K562 (cell line): ENCODE data around the gene STX7. TPM values are rescaled to one million over a fixed set of nuclear protein-coding genes. Genes with fewer than 3 reads are reported as not detected.

Source experiments
- ATAC-seq: fragments of 200-7000 bp; cut with Tn5 transposase; 3 replicates; pipeline ENCODE4 v1.9.1; 2020; ENCODE audit warnings: moderate library complexity
- BruUV-seq: library from RNA; stranded (reverse); fragments of 400-500 nt; replicated peaks from 2 replicates; lab custom pipeline; 2021; lab: Mats Ljungman, UMichigan
- CTCF ChIA-PET: fragments of 300-600 bp; formaldehyde crosslinking; extraction: SDS; loops from one replicate; lab custom pipeline; 2021; ENCODE audit warnings: low intra/inter-chr PET ratio; lab: Yijun Ruan, JAX
- POLR2A ChIA-PET: fragments of 300-600, 350-650 bp; sonication (Branson Sonifier 250); formaldehyde crosslinking; extraction: SDS; loops from one replicate; lab custom pipeline; 2021; ENCODE audit warnings: antibody characterized with exemption, inconsistent platforms; lab: Yijun Ruan, JAX
- DNase-seq, 4 experiments: peaks; one replicate each; pipeline versions ENCODE4 v3.0.0 to v3.0.0-alpha.2; 2011 to 2018; ENCODE audit warnings: low spot score in 3 of 4, mixed read lengths in 3 of 4; ENCODE audit errors: extremely low read depth in 1 of 4
- FAIRE-seq: peaks from 2 replicates; lab custom pipeline; 2011; peaks lifted over from hg19 to GRCh38; lab: Jason Lieb, UNC
- H2AFZ ChIP-seq: 2 replicates; pipeline ENCODE4 v1.6.0; 2011; ENCODE audit warnings: low read depth, low read length, control low read depth, inconsistent platforms
- H3K27ac ChIP-seq: fragments of 200-600 bp; 3 replicates; pipeline ENCODE4 v1.8.0; 2011; ENCODE audit warnings: low read depth, mild to moderate bottlenecking, control low read depth, inconsistent platforms, low read length, moderate library complexity, mixed read lengths; ENCODE audit errors: extremely low read depth
- H3K27me3 ChIP-seq, 2 experiments: fragments of 300-600 bp in 1 of 2; 2 replicates in 1 of 2; 3 replicates in 1 of 2; pipeline versions ENCODE4 v1.6.0 to v1.8.0; 2011; ENCODE audit warnings: inconsistent platforms in 2 of 2, low read length in 2 of 2, mild to moderate bottlenecking in 1 of 2, mixed read lengths in 1 of 2, moderate library complexity in 1 of 2; ENCODE audit not compliant: control insufficient read depth in 2 of 2, insufficient read depth in 2 of 2
- H3K36me3 ChIP-seq: fragments of 300-600 bp; 3 replicates; pipeline ENCODE4 v1.8.0; 2011; ENCODE audit warnings: mild to moderate bottlenecking, low read length, inconsistent platforms; ENCODE audit not compliant: control insufficient read depth, insufficient read depth
- H3K4me1 ChIP-seq, 2 experiments: fragments of 200-600 bp in 1 of 2; replicated peaks in 1 of 2; 2 replicates in 1 of 2; 3 replicates in 1 of 2; pipeline versions ENCODE4 v1.5.1 to v1.8.0; 2011; ENCODE audit warnings: inconsistent platforms in 2 of 2, low read length in 2 of 2, mild to moderate bottlenecking in 1 of 2, mixed read lengths in 1 of 2, moderate library complexity in 1 of 2; ENCODE audit not compliant: control insufficient read depth in 2 of 2, insufficient read depth in 2 of 2
- H3K4me2 ChIP-seq: 2 replicates; pipeline ENCODE4 v1.6.1; 2011; ENCODE audit warnings: low read length, control low read depth, inconsistent platforms, mixed read lengths; ENCODE audit not compliant: insufficient read depth
- H3K4me3 ChIP-seq: fragments of 200-600 bp; sonication (generic), shearing (Covaris generic); 2 replicates; pipeline ENCODE4 v1.5.1; 2016; ENCODE audit warnings: control low read depth, inconsistent platforms
- H3K79me2 ChIP-seq: fragments of 200-600 bp; 3 replicates; pipeline ENCODE4 v1.8.0; 2011; ENCODE audit warnings: low read length, inconsistent platforms; ENCODE audit not compliant: control insufficient read depth, insufficient read depth
- H3K9ac ChIP-seq, 2 experiments: 2 replicates each; pipeline versions ENCODE4 v1.6.0 to v1.6.1; 2011; ENCODE audit warnings: low read depth in 2 of 2, low read length in 2 of 2, control low read depth in 1 of 2, inconsistent platforms in 1 of 2, mild to moderate bottlenecking in 1 of 2, mixed read lengths in 1 of 2; ENCODE audit not compliant: insufficient read depth in 1 of 2
- H3K9me1 ChIP-seq: one replicate; pipeline ENCODE4 v1.6.0; 2011; ENCODE audit warnings: inconsistent platforms, mild to moderate bottlenecking, low read length, moderate library complexity; ENCODE audit not compliant: control insufficient read depth, insufficient read depth
- H3K9me3 ChIP-seq: replicated peaks from 2 replicates; pipeline ENCODE4 v1.5.1; 2011; ENCODE audit warnings: low read depth, low read length, inconsistent platforms; ENCODE audit not compliant: control insufficient read depth, insufficient read depth
- H4K20me1 ChIP-seq: replicated peaks from 2 replicates; pipeline ENCODE4 v1.6.1; 2011; ENCODE audit warnings: low read length, inconsistent platforms, mixed read lengths; ENCODE audit not compliant: control insufficient read depth, insufficient read depth
- ARID3B ChIP-seq: fragments of 250-450 bp; sonication (Bioruptor Pico); IDR thresholded peaks from 2 replicates; pipeline ENCODE4 v1.4.0; 2020; ENCODE audit warnings: borderline replicate concordance
- BRD9 ChIP-seq: fragments of 450-650 bp; IDR thresholded peaks from 2 replicates; pipeline ENCODE4 v1.6.1; 2018; ENCODE audit warnings: low read depth; ENCODE audit not compliant: partially characterized antibody
- E2F5 ChIP-seq: sonication (generic); formaldehyde crosslinking; IDR thresholded peaks from 2 replicates; pipeline ENCODE4 v1.8.0; 2022; ENCODE audit warnings: mild to moderate bottlenecking, missing genetic modification reagents
- ELF2 ChIP-seq: fragments of 250-450 bp; sonication (Bioruptor Pico); IDR thresholded peaks from 2 replicates; pipeline ENCODE4 v1.5.0; 2021; ENCODE audit warnings: mild to moderate bottlenecking
- GABPB2 ChIP-seq: fragments of 250-450 bp; sonication (Bioruptor Pico); conservative IDR thresholded peaks from 2 replicates; pipeline ENCODE4 v1.5.1; 2021; ENCODE audit warnings: mild to moderate bottlenecking
- KDM5B ChIP-seq: fragments of 200-600 bp; sonication (generic); IDR thresholded peaks from 2 replicates; pipeline ENCODE4 v1.6.1; 2012; ENCODE audit warnings: low read depth, mild to moderate bottlenecking, moderate library complexity, low read length, control low read depth, inconsistent platforms; ENCODE audit not compliant: insufficient replicate concordance
- MEIS2 ChIP-seq: fragments of 450-650 bp; IDR thresholded peaks from 2 replicates; pipeline ENCODE4 v1.6.1; 2014; ENCODE audit warnings: mild to moderate bottlenecking; ENCODE audit not compliant: partially characterized antibody
- PHF20 ChIP-seq: fragments of 450-650 bp; IDR thresholded peaks from 2 replicates; pipeline ENCODE4 v1.6.1; 2018; ENCODE audit not compliant: partially characterized antibody
- SIX5 ChIP-seq, 2 experiments: IDR thresholded peaks; 2 replicates each; pipeline ENCODE4 v1.6.1; 2011; ENCODE audit warnings: low read length in 2 of 2, borderline replicate concordance in 1 of 2, low read depth in 1 of 2, mild to moderate bottlenecking in 1 of 2, moderate library complexity in 1 of 2; ENCODE audit not compliant: insufficient read depth in 1 of 2
- SMAD2 ChIP-seq: fragments of 150-350 bp; IDR thresholded peaks from 2 replicates; pipeline ENCODE4 v1.6.1; 2014; ENCODE audit warnings: low read depth, mild to moderate bottlenecking, low read length
- SREBF1 ChIP-seq: fragments of 150-350 bp; IDR thresholded peaks from 2 replicates; pipeline ENCODE4 v1.6.1; 2014; ENCODE audit warnings: antibody characterized with exemption, low read depth, low read length, borderline replicate concordance
- SUPT5H ChIP-seq: fragments of 450-650 bp; IDR thresholded peaks from 2 replicates; pipeline ENCODE4 v1.6.1; 2016
- TARDBP ChIP-seq: fragments of 450-650 bp; IDR thresholded peaks from 2 replicates; pipeline ENCODE4 v1.6.1; 2016
- U2AF1 ChIP-seq: fragments of 200-400 bp; formaldehyde crosslinking; optimal IDR thresholded peaks from 2 replicates; pipeline ENCODE3; 2017; ENCODE audit warnings: mild to moderate bottlenecking, low read depth, low read length, moderate library complexity
- ZNF57 ChIP-seq: fragments of 450-650 bp; formaldehyde crosslinking; IDR thresholded peaks from 2 replicates; pipeline ENCODE4 v1.4.0; 2020; ENCODE audit warnings: mild to moderate bottlenecking, moderate library complexity
- ZNF668 ChIP-seq: fragments of 250-450 bp; sonication (Bioruptor Pico); IDR thresholded peaks from 2 replicates; pipeline ENCODE4 v1.8.0; 2022; ENCODE audit warnings: mild to moderate bottlenecking, inconsistent platforms
- ZNF76 ChIP-seq: fragments of 250-450 bp; sonication (Bioruptor Pico); IDR thresholded peaks from 2 replicates; pipeline ENCODE4 v1.4.0; 2020; ENCODE audit warnings: mild to moderate bottlenecking, moderate library complexity, borderline replicate concordance
- WGBS: fragments of 100-300 bp; shearing (Covaris generic); methylation state at CpG from one replicate; pipeline ENCODE4 v1.1.6; 2016; ENCODE audit warnings: low coverage, mixed read lengths; ENCODE audit not compliant: insufficient coverage; ENCODE audit errors: missing lambda C conversion rate; 5-methylcytosine and 5-hydroxymethylcytosine counted together
- in situ Hi-C: fragments of 300-500 bp; cut with MboI; formaldehyde crosslinking; loops from 4 replicates; pipeline ENCODE4 v1.15.0; 2018; ENCODE audit warnings: inconsistent platforms, mixed read lengths
- intact Hi-C: fragments of 100-400 bp; cut with micrococcal nuclease; formaldehyde crosslinking; loops from 2 replicates; pipeline ENCODE4 v1.14.2; 2022
- polyA plus RNA-seq, 8 experiments: library from polyadenylated mRNA; depleted of rRNA in 4 of 8; stranded (reverse) in 5 of 8; unstranded in 3 of 8; fragments of >200 nt; fragmentation: Nextera tagmentation in 2 of 8; fragmentation: Illumina TruSeq in 1 of 8; extraction: Ambion mirVana in 2 of 8; extraction: Trizol in 1 of 8; gene quantifications; 2 replicates each; pipeline versions ENCODE4 v1.2.1 to v1.2.3, GENCODE V29; 2011 to 2014; ENCODE audit warnings: inconsistent platforms in 1 of 8, missing spikeins in 1 of 8
- total RNA-seq, 7 experiments: library from RNA; depleted of rRNA in 6 of 7; stranded (reverse); fragments of >200 nt in 6 of 7; fragmentation: Illumina TruSeq in 2 of 7; extraction: Trizol in 2 of 7; gene quantifications; 2 replicates each; pipeline versions ENCODE4 v1.2.1 to v1.2.3, GENCODE V29; 2011 to 2021; ENCODE audit warnings: low replicate concordance in 1 of 7

STX7 gene
- total and polyA plus RNA-seq, 9 of the 15 experiments (the other 6 are each of a cell fraction or from before 2014, with no cell fraction given) = 13.0 to 34.4 (median 25.3) TPM

- no peaks in the 10 kb centered on the region for H3K9me1 ChIP-seq
- H3K27me3 ChIP-seq = peaks cover 9 to 28% of the 10 kb centered on the region in 2 experiments; a peak in 4 of 5 replicates
- intact Hi-C loops = no loop called here
- no peak overlapping the region for H3K27ac ChIP-seq
- no peaks in the 10 kb centered on the region for H3K79me2 ChIP-seq
- CTCF ChIA-PET = no interaction called here
- ATAC-seq (no peak), DNase-seq (no peak), FAIRE-seq (no peak)
- BruUV-seq = no TSS peak
- H3K4me2 ChIP-seq = no peak overlapping the region
- H3K4me1 ChIP-seq = peaks cover 0 to 11% of the 10 kb centered on the region in 2 experiments; a peak in 2 of 5 replicates
- no peak overlapping the region for H3K4me3 ChIP-seq
- H2AFZ ChIP-seq = no peak overlapping the region
- POLR2A ChIA-PET = no interaction called here
- H3K36me3 ChIP-seq = no peaks in the 10 kb centered on the region
- no peaks in the 10 kb centered on the region for H3K9me3 ChIP-seq
- no peak overlapping the region for H3K9ac ChIP-seq
- TF ChIP-seq SUPT5H (no peak), ZNF668 (CRISPR knock-in tag) (no peak), PHF20 (no peak), ZNF57 (CRISPR knock-in tag) (no peak), KDM5B (no peak), SMAD2 (no peak), SREBF1 (no peak), BRD9 (no peak), GABPB2 (CRISPR knock-in tag) (no peak), ELF2 (CRISPR knock-in tag) (no peak), SIX5 (IDR thresholded peaks at IDR 0.05; ENCODE audit: borderline replicate concordance in 1 of 2, insufficient read depth in 1 of 2, low read depth in 1 of 2, low read length in 2 of 2) (no peak), E2F5 (no peak), MEIS2 (no peak), U2AF1 (no peak), TARDBP (no peak), ARID3B (no peak), ZNF76 (no peak)
- no peaks in the 10 kb centered on the region for H4K20me1 ChIP-seq
- in situ Hi-C loops = no loop called here
- WGBS = 3% methylated on average over 6 of the region's 11 CpGs
Observed at GRCh38 chr6:132400555-132400882, 112.4 kb downstream of the STX7 start.
